Skeletal muscle satellite cell (primary cell): Measurements from ENCODE around the gene GPR162.
"Not testable (repeated sequence)": the region's sequence is repeated elsewhere in the genome, so short reads cannot be mapped to it uniquely, and the experiment has no call there.

Experiments
- H3K27me3 ChIP-seq: 2 replicates; pipeline ENCODE4 v1.7.0; 2013; ENCODE audit warnings: low read length; ENCODE audit not compliant: control insufficient read depth, insufficient read depth
- H3K36me3 ChIP-seq: 2 replicates; pipeline ENCODE4 v1.7.0; 2013; ENCODE audit warnings: mild to moderate bottlenecking, control low read depth, low read length; ENCODE audit not compliant: insufficient read depth
- H3K4me1 ChIP-seq: 2 replicates; pipeline ENCODE4 v1.7.0; 2013; ENCODE audit warnings: low read length; ENCODE audit not compliant: control insufficient read depth, insufficient read depth
- H3K4me2 ChIP-seq: 2 replicates; pipeline ENCODE4 v1.7.0; 2013; ENCODE audit warnings: mild to moderate bottlenecking, low read length
- H3K4me3 ChIP-seq: 2 replicates; pipeline ENCODE4 v1.7.0; 2013; ENCODE audit warnings: low read length
- H3K9ac ChIP-seq: 2 replicates; pipeline ENCODE4 v1.7.0; 2013; ENCODE audit warnings: mild to moderate bottlenecking, low read depth, low read length, moderate library complexity
- H3K9me3 ChIP-seq: replicated peaks from 2 replicates; pipeline ENCODE4 v1.7.0; 2013; ENCODE audit warnings: mild to moderate bottlenecking, control low read depth, low read length

GPR162 gene

GRCh38 chr12:6866163-6866919 is 44.7 kb downstream of the GPR162 start:
- peak overlapping the region; percentile 77 for H3K9ac ChIP-seq
- H3K36me3 ChIP-seq = peaks cover 70% of the 10 kb centered on the region
- H3K9me3 ChIP-seq = no peaks in the 10 kb centered on the region
- H3K4me1 ChIP-seq = peaks cover 36% of the 10 kb centered on the region
- H3K4me2 ChIP-seq = peak overlapping the region; percentile 86
- peak overlapping the region; percentile 97 for H3K4me3 ChIP-seq
- no peaks in the 10 kb centered on the region for H3K27me3 ChIP-seq

GRCh38 chr12:6866920-6867412 is 45.3 kb downstream of the GPR162 start:
- H3K4me1 ChIP-seq = peaks cover 42% of the 10 kb centered on the region
- no peaks in the 10 kb centered on the region for H3K27me3 ChIP-seq
- peak overlapping the region; percentile 97 for H3K4me3 ChIP-seq
- H3K9ac ChIP-seq = peak overlapping the region; percentile 77
- peak overlapping the region; percentile 86 for H3K4me2 ChIP-seq
- H3K9me3 ChIP-seq = no peaks in the 10 kb centered on the region
- peaks cover 70% of the 10 kb centered on the region for H3K36me3 ChIP-seq

- peak within 1 kb of the TSS; percentile 96 for H3K9ac ChIP-seq
- H3K4me2 ChIP-seq = peak within 1 kb of the TSS; percentile 86
- H3K27me3 ChIP-seq = no peaks in the 10 kb centered on the region
- H3K4me3 ChIP-seq = peak within 1 kb of the TSS; percentile 97
- no peaks in the 10 kb centered on the region for H3K9me3 ChIP-seq
- H3K36me3 ChIP-seq = peaks cover 67% of the 10 kb centered on the region
- peaks cover 46% of the 10 kb centered on the region for H3K4me1 ChIP-seq
These were observed 46.0 kb downstream of the GPR162 start, which contains the start of gene TPI1 for GRCh38 chr12:6867413-6868210. TPI1 (plus strand) TSS chr12:6867531; CDS start chr12:6867567, 36 bp downstream.

GRCh38 chr12:6868211-6869048 is 46.8 kb downstream of the GPR162 start:
- H3K9ac ChIP-seq = peak overlapping the region; percentile 96
- H3K9me3 ChIP-seq = no peaks in the 10 kb centered on the region
- no peaks in the 10 kb centered on the region for H3K27me3 ChIP-seq
- peak overlapping the region; percentile 86 for H3K4me2 ChIP-seq
- peaks cover 46% of the 10 kb centered on the region for H3K4me1 ChIP-seq
- peaks cover 59% of the 10 kb centered on the region for H3K36me3 ChIP-seq
- H3K4me3 ChIP-seq = peak overlapping the region; percentile 97

GRCh38 chr12:6869049-6870021 is 47.7 kb downstream of the GPR162 start:
- Histone ChIP-seq H3K9ac (peak overlapping the region; percentile 96), H3K4me1 (peaks cover 46% of the 10 kb centered on the region), H3K4me3 (peak overlapping the region; percentile 97)

GRCh38 chr12:6870304-6870703 is 48.7 kb downstream of the GPR162 start:
- not testable (repeated sequence) for H3K9me3 ChIP-seq, H3K4me2 ChIP-seq, H3K4me3 ChIP-seq, H3K27me3 ChIP-seq, H3K9ac ChIP-seq
- Histone ChIP-seq H3K4me1 (peaks cover 46% of the 10 kb centered on the region), H3K36me3 (peaks cover 46% of the 10 kb centered on the region)

More at GRCh38 chr12:6869049-6870021, 47.7 kb downstream of the GPR162 start:
- Histone ChIP-seq H3K27me3 (no peaks in the 10 kb centered on the region), H3K9me3 (no peaks in the 10 kb centered on the region), H3K36me3 (peaks cover 52% of the 10 kb centered on the region), H3K4me2 (peak overlapping the region; percentile 86)

- H3K4me1 ChIP-seq = peaks cover 43% of the 10 kb centered on the region
- H3K27me3 ChIP-seq = no peaks in the 10 kb centered on the region
- peak overlapping the region; percentile 86 for H3K9ac ChIP-seq
- peak overlapping the region; percentile 81 for H3K4me3 ChIP-seq
- peak overlapping the region; percentile 99 for H3K4me2 ChIP-seq
- no peaks in the 10 kb centered on the region for H3K9me3 ChIP-seq
- peaks cover 36% of the 10 kb centered on the region for H3K36me3 ChIP-seq
These were observed 49.7 kb downstream of the GPR162 start for GRCh38 chr12:6871052-6871957.

GRCh38 chr12:6872073-6873048 is 50.7 kb downstream of the GPR162 start:
- H3K9me3 ChIP-seq = no peaks in the 10 kb centered on the region
- peak overlapping the region; percentile 86 for H3K9ac ChIP-seq
- H3K27me3 ChIP-seq = no peaks in the 10 kb centered on the region
- peaks cover 36% of the 10 kb centered on the region for H3K36me3 ChIP-seq
- H3K4me2 ChIP-seq = peak overlapping the region; percentile 99
- H3K4me3 ChIP-seq = peak overlapping the region; percentile 81
- H3K4me1 ChIP-seq = peaks cover 34% of the 10 kb centered on the region
